ENCODE measurements around the gene YPEL3.

YPEL3 gene

DNA sequence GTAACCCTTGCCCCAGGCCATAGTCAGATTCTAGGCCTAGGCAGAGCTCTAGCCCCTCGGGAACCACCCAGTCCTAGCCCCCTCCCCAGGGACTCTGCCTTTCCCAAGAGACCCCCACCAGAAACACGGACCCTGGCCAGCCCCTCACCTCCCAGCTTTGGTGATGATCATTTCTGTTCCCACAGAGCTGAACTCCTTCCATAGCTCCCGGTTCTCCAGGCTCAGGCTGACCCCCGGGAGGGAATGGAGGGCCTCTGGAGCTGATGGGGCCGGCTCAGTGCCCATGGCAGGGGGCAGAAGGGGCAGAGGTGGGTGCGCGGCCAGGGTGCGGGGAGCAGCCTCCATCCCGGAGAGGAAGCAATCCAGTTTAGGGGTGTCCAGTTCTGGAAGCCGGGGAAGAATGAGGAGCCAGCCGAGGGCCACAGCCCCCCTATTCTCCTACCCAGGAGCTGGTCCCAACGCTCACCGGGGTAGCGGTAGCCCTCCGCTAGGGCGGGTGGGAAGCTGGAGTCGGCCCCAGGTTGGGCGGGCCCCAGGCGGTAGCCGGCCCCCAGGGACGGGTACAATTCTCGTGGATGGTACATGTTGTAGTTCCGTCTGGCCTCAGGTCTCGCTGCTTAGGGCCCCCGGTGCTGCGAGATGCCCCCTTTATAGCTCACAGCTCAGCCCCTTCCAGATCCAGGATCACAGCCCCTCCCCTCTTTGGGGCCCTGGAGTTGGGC is 5.2 kb downstream of the YPEL3 start:
- no peak for DNase-seq (ENCODE audit: low read depth in 2 of 2)

DNA sequence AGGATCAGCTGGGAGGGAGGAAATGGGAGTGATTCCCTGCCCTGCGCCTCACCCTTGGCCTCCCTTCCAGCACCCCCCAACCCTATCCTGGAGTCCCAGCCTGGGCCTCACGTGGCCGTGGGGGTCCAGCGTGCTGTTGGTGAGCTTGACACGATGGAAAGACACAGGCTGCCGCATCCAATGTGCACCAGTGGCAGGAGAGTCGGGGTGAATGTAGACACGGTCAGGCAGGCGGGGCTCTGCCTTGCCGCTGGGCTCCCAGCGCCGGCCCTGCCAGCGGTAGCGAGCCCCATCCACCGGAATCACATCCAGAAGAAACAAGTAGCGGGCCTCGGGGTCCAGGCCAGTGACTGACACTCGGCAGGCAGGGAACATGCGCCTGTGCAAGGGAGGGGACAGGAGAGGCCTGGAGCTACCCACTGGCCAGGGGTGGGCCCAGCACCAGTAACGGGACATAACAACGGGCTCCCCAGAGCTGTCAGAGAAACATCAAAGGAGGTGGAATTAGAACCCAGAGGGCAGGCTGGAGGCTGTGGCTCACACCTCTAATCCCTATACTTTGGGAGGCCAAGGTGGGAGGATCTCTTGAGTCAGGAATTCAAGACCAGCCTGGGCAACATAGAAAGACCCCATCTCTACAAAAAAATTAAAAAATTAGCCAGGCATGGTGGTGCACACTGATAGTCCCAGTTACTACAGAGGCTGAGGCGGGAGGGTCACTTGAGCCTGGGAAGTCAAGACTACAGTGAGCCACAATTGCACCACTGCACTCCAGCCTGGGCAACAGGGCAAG is 7.0 kb downstream of the YPEL3 start:
- DNase-seq (ENCODE audit: low read depth in 2 of 2): no peak

DNA sequence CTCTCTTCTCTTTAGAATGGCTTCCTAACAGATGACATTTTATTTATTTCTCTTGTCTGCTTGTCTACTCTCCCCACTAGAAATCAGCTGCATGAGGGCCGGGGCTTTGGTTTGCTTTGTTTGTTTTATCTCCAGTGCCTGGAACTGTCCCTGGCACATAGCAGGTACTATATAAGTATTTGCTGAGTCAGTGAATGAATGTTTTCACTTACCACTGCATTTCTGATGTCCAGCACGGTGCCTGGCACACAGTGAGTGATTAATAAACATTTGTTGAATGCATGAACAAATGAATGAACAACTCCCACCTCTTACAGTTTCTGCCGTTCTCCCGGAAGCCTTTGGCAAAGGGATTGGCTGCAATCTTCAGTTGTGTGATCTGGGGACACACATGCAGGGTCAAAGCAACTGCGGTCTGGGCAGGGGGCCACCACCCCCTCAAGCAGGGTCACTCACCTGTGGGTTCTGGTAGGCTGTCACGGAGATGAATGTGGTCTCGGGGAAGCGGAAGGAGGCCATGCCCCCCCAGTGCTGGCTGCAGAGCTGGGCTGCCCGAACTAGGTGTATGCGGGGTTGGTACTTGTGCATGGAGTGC is 7.7 kb downstream of the YPEL3 start:
- DNase-seq (ENCODE audit: low read depth in 2 of 2): no peak

- no peak for DNase-seq (ENCODE audit: low read depth in 2 of 2)
Observed at GRCh38 chr16:30087181-30087898, 8.7 kb downstream of the YPEL3 start.

DNA sequence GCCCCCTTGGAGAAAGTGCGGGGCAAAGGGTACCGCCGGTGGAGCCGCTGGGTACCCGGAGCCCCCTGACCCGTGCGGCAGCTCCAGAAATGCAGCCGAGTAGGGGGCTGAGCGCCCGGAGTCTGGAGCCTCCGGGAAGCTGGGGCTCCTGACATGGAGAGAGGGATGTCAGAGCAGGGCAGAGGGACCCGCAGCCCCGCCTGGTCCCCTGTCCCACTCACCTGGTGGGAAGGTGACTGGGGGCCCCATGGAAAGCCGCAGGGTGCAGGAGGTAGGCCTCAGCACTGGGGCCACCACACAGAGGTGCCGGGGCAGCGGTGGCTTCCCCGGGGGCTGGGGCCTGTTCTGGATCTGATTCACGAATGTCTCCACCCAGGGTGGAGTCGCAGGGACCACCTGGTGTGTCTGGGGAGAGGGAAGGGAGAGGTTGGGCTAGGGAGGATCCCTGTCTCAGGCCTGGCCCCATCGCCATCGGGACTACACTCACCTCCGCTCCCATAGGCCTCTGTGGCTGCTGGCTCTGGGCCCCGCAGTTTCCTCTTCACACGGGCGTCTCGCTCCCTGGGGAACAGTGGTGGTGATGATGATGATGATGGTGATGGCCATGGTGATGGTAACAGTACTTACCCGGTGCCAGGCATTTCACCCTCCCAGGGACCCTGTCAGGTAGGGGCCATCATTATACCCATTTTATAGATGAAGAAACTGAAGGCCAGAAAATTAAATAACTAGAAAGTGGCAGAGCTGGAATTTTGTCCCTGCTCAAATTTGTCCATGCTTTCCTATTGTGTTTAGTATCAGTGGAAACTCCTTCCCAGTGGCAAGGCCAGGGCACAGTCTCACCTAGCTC is 9.5 kb downstream of the YPEL3 start:
- no peak for DNase-seq (ENCODE audit: low read depth in 2 of 2)

DNA sequence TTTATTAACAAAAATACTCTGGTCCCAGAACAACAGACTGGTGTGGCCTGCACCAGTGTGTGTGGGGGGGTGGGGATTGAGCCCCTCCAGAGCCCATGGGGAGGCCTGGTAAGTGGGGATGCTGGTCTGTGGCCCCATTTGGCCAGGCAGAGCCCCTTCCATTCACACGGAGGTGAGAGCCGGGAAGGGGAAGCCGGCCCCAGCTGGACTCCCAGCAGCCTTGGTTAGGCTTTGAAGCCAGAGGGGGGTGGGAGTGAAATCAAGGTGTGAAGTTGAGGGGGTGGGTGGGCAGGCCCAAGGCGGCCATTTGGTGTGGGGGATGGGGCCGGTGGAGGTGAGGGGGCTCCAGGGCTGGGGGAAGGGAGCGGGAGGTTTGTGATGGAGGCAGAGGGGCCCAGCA is 10.2 kb downstream of the YPEL3 start:
- DNase-seq (ENCODE audit: low read depth in 2 of 2): no peak

GRCh38 chr16:30085247-30085646 is 10.8 kb downstream of the YPEL3 start:
- DNase-seq (ENCODE audit: low read depth in 2 of 2): no peak

DNA sequence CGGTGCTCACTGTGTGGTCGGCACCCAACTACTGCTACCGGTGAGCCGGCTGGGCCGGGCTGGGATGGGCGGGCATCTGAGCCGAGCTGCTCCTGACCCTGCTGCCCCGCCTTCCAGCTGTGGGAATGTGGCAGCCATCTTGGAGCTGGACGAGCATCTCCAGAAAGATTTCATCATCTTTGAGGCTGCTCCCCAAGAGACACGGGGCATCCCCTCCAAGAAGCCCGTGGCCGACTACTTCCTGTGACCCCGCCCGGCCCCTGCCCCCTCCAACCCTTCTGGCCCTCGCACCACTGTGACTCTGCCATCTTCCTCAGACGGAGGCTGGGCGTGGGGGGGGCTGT is 11.2 kb downstream of the YPEL3 start:
- no peak for DNase-seq (ENCODE audit: low read depth in 2 of 2)

GRCh38 chr16:30084096-30084815 is 11.8 kb downstream of the YPEL3 start:
- no peak for DNase-seq (ENCODE audit: low read depth in 2 of 2)

- no peak for DNase-seq (ENCODE audit: low read depth in 2 of 2)
Observed at GRCh38 chr16:30083216-30084055, 12.6 kb downstream of the YPEL3 start.

- no peak for DNase-seq (ENCODE audit: low read depth in 2 of 2)
Observed at GRCh38 chr16:30082545-30083090, 13.4 kb downstream of the YPEL3 start.

GRCh38 chr16:30079480-30079879 is 16.5 kb downstream of the YPEL3 start:
- DNase-seq (ENCODE audit: low read depth in 2 of 2): no peak

DNA sequence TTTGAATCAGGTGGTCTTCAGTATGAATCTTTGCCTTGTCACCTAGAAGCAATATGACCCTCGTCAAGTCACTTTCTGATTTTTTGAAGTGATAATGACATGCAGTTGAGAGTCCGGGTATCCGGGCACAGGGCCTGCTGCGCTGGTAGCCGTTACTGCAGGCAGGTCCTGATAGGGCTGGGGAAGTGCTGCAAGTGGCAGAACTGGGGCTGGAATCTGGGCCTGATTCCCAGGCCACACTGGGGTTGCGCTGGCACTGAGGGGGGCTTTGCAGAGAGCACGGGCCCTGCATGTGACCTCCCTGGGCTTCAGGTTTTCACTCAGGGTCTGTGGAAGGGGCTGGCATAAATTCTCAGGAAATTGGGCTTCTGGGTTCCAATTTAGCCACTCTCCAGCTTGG is 17.3 kb downstream of the YPEL3 start:
- DNase-seq (ENCODE audit: low read depth in 2 of 2): no peak

GRCh38 chr16:30077656-30078055 is 18.4 kb downstream of the YPEL3 start:
- no peak for DNase-seq (ENCODE audit: low read depth in 2 of 2)

- no peak for DNase-seq (ENCODE audit: low read depth in 2 of 2)
Observed at GRCh38 chr16:30076276-30076791, 19.7 kb downstream of the YPEL3 start.

- peak; percentile 86 to 87 for DNase-seq (ENCODE audit: low read depth in 2 of 2)
Observed at GRCh38 chr16:30075503-30076275, 20.3 kb downstream of the YPEL3 start, which contains the start of gene PPP4C. Gene PPP4C (plus strand): TSS chr16:30075994. CDS start chr16:30076378, 384 bp downstream.

DNA sequence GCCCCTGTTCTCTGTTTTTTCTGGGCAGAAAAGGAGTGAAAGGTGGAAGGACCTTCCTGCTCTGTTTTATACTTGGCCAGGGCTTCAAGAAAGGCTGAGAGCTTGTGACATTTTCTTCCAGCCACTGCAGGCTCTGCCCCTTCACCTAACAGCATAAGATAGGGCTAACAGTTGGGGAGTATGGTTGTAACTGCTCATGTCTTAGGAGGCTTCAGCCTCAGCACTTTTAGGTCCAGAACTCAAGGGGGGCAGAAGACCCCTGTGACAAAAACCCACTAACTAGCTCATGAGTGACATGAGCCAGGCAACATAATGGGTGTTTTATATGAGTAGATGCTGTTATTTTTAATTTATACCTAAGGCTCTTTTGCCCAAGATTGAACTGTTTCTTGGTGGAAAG is 25.5 kb downstream of the YPEL3 start:
- DNase-seq (ENCODE audit: low read depth in 2 of 2): no peak
